Nucleus accumbens (tissue), 56 donors: ENCODE results near the gene LIMA1.
"Not testable (repeated sequence)": the region's sequence is repeated elsewhere in the genome, so short reads cannot be mapped to it uniquely, and the experiment has no call there.

ENCODE experiments used
- DNase-seq, 56 donors: peaks; one replicate each; lab custom pipeline; 2025; lab: John Stamatoyannopoulos, UW

The LIMA1 gene

GRCh38 chr12:50283229-50283923 lies at the start of gene LIMA1:
TSS of gene LIMA1 (minus strand) at chr12:50283520. CDS start at chr12:50248751, 34,769 bp downstream.
- peak; percentile 31 to 92 (median 76) for DNase-seq

DNA sequence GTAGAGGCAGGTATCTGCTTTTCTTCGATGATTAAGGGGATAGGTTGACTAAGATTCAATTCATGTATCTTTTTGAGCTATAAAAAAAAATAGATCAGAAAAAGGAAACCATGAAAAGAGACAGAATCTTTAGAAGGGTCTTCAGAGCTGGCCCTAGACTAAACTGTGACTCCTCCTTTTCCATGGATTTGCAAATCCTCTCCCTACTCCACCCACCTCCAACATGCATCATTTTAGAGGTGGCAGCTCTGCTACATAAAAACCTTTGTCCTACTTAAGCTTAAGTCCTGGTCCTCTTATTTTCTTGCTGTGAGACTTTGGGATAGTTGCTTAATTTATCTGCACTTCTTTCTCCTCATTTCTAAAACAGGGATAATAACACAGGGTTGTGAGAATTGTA lies 48.4 kb upstream of the LIMA1 start:
- DNase-seq, result no peak

DNA sequence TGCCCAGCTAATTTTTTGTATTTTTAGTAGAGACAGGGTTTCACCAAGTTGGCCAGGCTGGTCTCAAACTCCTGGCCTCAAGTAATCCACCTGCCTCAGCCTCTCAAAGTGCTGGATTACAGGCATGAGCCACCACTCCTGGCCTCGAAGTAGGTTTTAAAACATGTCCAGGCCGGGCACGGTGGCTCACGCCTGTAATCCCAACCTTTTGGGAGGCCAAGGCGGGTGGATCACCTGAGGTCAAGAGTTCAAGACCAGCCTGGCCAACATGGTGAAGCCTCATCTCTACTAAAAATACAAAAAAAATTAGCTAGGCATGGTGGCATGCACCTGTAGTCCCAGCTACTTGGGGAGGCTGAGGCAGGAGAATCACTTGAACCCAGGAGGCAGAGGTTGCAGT lies 45.3 kb upstream of the LIMA1 start:
- not testable (repeated sequence) for DNase-seq

DNA sequence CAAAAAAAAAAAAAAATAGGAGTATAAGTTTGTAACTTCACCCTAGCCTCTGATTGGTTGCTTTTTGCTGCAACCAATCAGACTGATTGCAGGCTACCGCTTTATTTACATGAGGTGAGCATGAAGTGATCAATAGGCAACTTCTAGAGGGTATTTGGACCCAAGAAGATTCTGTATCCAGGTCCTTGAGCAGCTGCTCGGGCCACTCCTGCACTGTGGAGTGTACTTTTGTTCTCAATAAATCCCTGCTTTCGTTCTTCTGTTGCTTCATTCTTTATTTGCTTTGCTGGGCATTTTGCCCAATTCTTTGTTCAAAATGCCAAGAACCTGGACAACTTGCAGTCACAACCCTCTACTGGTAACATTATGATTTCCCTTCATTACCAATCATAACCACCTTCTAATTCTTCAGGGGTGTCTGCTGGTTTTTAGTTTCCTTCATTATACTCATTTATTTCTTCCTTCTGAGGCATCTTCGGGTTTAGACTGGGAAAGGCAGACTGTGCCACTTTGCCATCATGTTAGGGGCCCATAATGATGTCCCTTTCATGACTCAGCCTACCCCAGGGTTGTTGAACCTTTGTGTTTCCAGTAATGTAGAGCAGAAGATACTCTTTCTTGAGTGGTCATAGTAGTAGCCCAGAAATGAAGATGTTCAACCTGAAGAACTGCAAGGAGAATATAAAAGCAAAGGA lies 43.4 kb upstream of the LIMA1 start:
- DNase-seq, result no peak

GRCh38 chr12:50325890-50326391 lies 42.6 kb upstream of the LIMA1 start:
- no peak for DNase-seq

DNA sequence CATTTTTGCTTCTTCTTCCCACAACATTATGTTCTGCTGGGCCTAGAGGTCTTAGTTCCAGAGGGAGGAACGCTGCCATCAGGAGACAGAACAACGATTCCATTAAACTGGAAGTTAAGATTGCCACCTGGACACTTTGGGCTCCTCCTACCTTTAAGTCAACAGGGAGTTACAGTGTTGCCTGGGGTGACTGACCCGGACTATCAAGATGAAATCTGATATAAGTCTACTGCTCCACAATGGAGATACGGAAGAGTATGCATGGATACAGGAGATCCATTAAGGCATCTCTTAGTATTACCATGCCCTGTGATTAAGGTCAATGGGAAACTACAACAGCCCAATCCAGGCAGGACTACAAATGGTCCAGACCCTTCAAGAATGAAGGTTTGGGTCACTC lies 41.5 kb upstream of the LIMA1 start:
- not testable (repeated sequence) for DNase-seq

- not testable (repeated sequence) for DNase-seq
Measured at GRCh38 chr12:50324077-50324476, 40.8 kb upstream of the LIMA1 start.

DNA sequence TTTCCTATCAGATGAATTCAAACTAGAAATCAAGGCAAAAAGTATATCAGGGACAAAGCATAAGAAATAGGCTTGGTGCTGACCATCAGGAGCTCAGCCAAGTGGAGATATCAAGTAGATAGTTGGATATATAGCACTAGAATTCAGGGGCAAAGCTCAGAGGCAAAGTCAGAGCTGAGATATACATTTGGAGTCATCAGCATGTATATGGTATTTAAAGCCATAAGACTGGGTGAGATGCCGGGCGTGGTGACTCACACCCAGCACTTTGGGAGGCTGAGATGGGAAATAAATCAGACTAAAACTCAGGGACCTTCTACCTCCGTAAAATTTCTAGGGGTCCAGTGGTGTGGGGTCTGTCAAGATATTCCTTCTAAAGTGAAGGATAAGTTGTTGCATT lies 38.9 kb upstream of the LIMA1 start:
- DNase-seq, result no peak

DNA sequence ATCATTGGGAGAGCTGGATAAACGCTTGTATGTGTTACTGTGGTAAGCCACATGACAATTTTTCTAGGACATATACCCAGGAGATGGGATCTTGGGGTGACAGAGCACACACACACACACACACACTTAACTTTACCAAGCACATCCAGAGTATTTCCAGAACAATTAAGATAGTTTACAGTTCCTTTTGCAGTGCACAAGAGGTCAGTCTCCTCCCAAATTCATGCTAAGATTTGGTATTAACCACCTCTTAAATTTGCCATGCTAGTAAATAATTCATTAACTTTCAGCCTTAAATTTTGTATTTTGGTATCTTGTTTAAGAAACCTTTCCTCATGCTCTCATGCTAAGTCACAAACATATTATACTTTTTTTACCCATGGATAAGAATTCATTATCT lies 33.9 kb upstream of the LIMA1 start:
- no peak for DNase-seq

DNA sequence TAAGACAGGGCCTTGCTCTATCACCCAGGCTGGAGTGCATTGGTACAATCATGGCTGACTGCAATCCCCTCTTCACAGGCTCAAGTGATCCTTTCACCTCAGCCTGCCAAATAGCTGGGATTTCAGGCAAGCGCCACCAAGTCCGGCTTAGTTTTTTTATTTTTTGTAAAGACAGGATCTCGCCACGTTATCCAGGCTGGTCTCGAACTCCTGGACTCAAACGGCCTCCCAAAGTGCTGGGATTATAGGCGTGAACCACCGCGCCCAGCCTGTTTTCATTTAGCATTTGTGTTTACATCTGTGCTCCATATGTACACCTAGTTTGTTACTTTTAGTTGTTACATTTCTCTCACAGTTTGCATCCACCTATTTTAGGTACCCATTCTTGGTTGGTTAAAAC lies 32.5 kb upstream of the LIMA1 start:
- DNase-seq, result no peak

DNA sequence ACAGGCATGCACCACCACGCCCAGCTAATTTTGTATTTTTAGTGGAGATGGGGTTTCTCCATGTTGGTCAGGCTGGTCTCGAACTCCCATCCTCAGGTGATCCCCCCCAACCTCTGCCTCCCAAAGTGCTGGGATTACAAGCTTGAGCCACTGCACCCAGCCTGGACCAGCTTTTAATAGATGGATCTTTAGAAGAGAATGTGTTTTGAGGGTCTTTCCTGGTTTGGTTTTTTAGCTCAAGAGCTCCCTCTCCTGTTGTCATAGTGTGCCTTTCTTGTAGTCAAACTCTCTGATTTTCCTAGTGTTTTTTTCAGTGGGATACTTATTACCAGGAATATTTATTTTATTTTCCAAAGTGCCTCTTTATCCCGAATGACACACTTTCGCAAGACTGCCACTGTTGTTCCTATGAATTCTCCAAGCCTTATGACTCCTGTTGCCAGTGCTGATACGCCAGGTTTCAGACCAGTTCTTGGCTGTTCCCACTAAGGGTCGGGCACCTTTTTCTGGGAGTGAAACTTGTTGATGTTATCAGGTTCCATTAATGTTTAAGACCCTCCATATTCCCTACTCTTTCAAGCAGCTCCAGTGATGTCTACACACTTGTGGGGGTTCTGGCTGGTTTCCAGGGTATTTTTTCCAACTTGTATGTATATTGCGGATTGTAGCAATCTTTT lies 31.5 kb upstream of the LIMA1 start:
- DNase-seq, result no peak

DNA sequence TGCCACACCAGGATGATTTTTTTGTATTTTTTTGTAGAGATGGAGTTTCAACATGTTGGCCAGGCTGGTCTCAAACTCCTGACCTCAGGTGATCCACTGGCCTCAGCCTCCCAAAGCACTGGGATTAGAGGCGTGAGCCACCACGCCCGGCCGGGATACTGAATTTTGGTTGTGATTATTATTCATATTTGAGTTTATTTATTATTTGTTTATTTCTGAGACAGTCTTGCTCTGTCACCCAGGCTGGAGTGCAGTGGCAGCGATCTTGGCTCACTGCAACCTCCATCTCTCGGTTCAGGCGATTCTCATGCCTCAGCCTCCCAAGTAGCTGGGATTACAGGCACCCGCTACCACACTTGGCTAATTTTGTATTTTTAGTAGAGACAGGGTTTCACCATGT lies 30.7 kb upstream of the LIMA1 start:
- DNase-seq, result not testable (repeated sequence)

- DNase-seq, result no peak
Measured at GRCh38 chr12:50313256-50313931, 30.1 kb upstream of the LIMA1 start.

DNA sequence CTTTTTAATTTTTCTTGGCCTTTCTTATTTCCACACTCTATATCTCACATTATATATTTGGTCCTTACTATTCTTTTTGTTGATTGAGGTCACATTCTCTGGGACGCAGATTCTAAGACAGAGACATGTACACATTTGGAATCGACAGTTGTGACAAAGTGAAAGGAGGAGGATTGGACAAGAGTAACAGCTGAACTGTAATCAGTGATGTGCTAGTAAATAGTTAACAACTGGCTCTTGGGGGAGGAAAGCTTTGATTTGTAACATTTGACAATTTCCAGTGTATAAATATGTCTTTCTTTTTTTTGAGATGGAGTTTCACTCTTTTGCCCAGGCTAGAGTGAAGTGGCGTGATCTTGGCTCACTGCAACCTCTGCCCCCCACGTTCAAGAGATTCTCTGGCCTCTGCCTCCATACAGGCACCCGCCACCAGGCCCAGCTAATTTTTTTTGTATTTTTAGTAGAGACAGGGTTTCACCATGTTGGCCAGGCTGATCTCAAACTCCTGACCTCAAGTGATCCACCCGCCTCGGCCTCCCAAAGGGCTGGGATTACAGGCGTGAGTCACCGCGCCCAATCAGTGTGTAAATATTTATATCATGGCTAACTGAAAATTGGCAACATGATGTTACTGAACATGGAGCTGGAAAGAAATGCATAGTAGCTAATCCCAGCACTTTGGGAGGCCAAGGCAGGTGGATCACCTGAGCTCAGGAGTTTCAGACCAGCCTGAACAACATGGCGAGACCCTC lies 28.7 kb upstream of the LIMA1 start:
- not testable (repeated sequence) for DNase-seq

GRCh38 chr12:50309950-50310349 lies 26.6 kb upstream of the LIMA1 start:
- no peak for DNase-seq

- DNase-seq, result no peak
Measured at GRCh38 chr12:50302686-50303085, 19.4 kb upstream of the LIMA1 start.

DNA sequence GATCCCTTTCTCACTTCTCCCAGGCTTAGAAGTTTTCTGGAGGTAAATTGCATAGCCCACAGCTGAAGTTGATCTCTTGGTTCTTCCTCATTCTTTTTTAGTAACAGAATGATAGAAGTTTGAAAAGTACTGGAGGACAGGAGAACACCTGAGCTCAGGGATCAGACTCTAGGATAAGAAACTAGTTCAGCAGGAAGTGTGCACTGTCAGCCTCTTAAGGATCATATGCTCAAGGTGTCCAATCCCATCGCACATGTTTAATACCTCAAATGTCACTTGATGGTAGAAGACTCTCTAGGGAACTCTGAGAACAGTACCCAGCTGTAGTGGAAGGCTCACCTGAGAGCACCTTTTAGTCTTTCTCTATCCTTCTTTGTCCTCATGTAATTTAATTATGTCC lies 14.7 kb upstream of the LIMA1 start:
- DNase-seq, result no peak

DNA sequence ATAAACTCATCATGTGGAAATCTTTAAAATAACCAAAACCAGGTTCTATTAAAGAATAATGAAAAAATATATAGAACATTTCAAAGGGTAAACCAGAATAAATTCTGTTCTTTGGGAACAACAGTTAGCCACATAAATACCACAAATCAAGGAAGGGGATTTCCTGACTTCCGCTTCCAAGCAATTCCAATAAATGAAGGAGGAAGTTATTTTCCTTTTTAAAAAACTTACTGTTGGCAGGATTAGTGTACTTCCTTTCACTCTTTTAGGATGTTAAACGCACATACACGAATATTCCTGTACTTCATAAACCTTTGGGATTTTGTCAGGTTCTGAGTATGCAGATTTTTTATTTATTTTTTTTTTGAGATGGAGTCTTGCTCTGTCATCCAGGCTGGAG lies 13.7 kb upstream of the LIMA1 start:
- no peak for DNase-seq

DNA sequence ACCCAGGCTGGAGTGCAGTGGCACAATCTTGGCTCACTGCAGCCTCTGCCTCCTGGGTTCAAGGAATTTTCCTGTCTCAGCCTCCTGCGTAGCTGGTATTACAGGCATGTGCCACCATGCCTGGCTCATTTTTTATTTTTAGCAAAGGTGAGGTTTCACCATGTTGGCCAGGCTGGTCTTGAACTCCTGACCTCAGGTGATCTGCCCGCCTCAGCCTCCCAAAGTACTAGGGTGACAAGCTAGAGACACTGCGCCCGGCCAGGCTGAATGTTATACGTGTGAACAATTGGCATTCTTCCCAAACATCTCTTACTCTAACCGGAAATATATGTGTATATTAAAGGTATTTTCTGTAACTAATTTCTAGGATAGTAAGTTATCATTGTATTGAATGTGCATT lies 13.2 kb upstream of the LIMA1 start:
- DNase-seq, result no peak

GRCh38 chr12:50291377-50291776 lies 8.1 kb upstream of the LIMA1 start:
- DNase-seq, result no peak
